H9 (cell line): ENCODE results near the gene APOL5. TPM values are rescaled to one million over a fixed set of nuclear protein-coding genes. Genes with fewer than 3 reads are reported as not detected.
A peak's percentile ranks its signal among the peaks of the same experiment; 100 is the strongest.

Experiments
- DNase-seq: peaks from one replicate; pipeline ENCODE4 v3.0.0-alpha.2; 2017
- H2AFZ ChIP-seq: one replicate; pipeline ENCODE4 v1.6.1; 2013; ENCODE audit warnings: mild to moderate bottlenecking, low read length, control low read depth, moderate library complexity
- H2AK5ac ChIP-seq: 2 replicates; pipeline ENCODE4 v1.6.1; 2013; ENCODE audit warnings: low read length, control low read depth, mixed read lengths; ENCODE audit not compliant: insufficient read length
- H2BK120ac ChIP-seq: one replicate; pipeline ENCODE4 v1.6.1; 2013; ENCODE audit warnings: low read depth, mild to moderate bottlenecking, low read length, control low read depth, inconsistent platforms; ENCODE audit not compliant: poor library complexity, severe bottlenecking
- H2BK12ac ChIP-seq: 2 replicates; pipeline ENCODE4 v1.6.1; 2013; ENCODE audit warnings: low read length, control low read depth, mixed read lengths, low read depth; ENCODE audit not compliant: insufficient read length
- H2BK15ac ChIP-seq: 2 replicates; pipeline ENCODE4 v1.6.1; 2013; ENCODE audit warnings: low read depth, low read length, control low read depth
- H2BK20ac ChIP-seq: one replicate; pipeline ENCODE4 v1.6.1; 2013; ENCODE audit warnings: low read depth, mild to moderate bottlenecking, low read length, control low read depth, inconsistent platforms; ENCODE audit not compliant: poor library complexity, severe bottlenecking
- H2BK5ac ChIP-seq: 2 replicates; pipeline ENCODE4 v1.6.1; 2013; ENCODE audit warnings: low read length, control low read depth, mixed read lengths; ENCODE audit not compliant: insufficient read length
- H3K14ac ChIP-seq: 2 replicates; pipeline ENCODE4 v1.6.1; 2013; ENCODE audit warnings: low read length, control low read depth; ENCODE audit not compliant: insufficient read depth
- H3K18ac ChIP-seq: 2 replicates; pipeline ENCODE4 v1.6.1; 2013; ENCODE audit warnings: low read depth, mild to moderate bottlenecking, mixed read lengths, low read length, control low read depth; ENCODE audit not compliant: insufficient read length
- H3K23ac ChIP-seq: 2 replicates; pipeline ENCODE4 v1.6.1; 2013; ENCODE audit warnings: low read length, control low read depth, mixed read lengths, low read depth; ENCODE audit not compliant: insufficient read length
- H3K23me2 ChIP-seq: 2 replicates; pipeline ENCODE4 v1.6.1; 2013; ENCODE audit warnings: low read depth, mild to moderate bottlenecking, mixed read lengths, low read length, control low read depth; ENCODE audit not compliant: insufficient read length, poor library complexity, severe bottlenecking
- H3K27ac ChIP-seq: 2 replicates; pipeline ENCODE4 v1.5.1; 2013; ENCODE audit warnings: low read length, control low read depth, mixed read lengths, low read depth; ENCODE audit not compliant: insufficient read length
- H3K27me3 ChIP-seq: 2 replicates; pipeline ENCODE4 v1.6.1; 2013; ENCODE audit warnings: low read length, control low read depth, inconsistent platforms; ENCODE audit not compliant: insufficient read depth
- H3K4ac ChIP-seq: 2 replicates; pipeline ENCODE4 v1.6.1; 2013; ENCODE audit warnings: low read depth, mild to moderate bottlenecking, control low read depth, inconsistent platforms, low read length, moderate library complexity
- H3K4me1 ChIP-seq: 2 replicates; pipeline ENCODE4 v1.6.1; 2013; ENCODE audit warnings: low read length, control low read depth, inconsistent platforms; ENCODE audit not compliant: insufficient read depth
- H3K4me2 ChIP-seq: 2 replicates; pipeline ENCODE4 v1.6.1; 2013; ENCODE audit warnings: low read length, control low read depth, mixed read lengths; ENCODE audit not compliant: insufficient read length, insufficient read depth
- H3K56ac ChIP-seq: 2 replicates; pipeline ENCODE4 v1.6.1; 2013; ENCODE audit warnings: low read depth, mild to moderate bottlenecking, mixed read lengths, low read length, control low read depth; ENCODE audit not compliant: insufficient read length
- H3K79me1 ChIP-seq: 2 replicates; pipeline ENCODE4 v1.6.1; 2013; ENCODE audit warnings: low read depth, mild to moderate bottlenecking, moderate library complexity, low read length, control low read depth, inconsistent platforms; ENCODE audit not compliant: insufficient read depth, poor library complexity, severe bottlenecking
- H3K79me2 ChIP-seq: 2 replicates; pipeline ENCODE4 v1.6.1; 2013; ENCODE audit warnings: low read length, control low read depth, inconsistent platforms; ENCODE audit not compliant: insufficient read depth
- H3K9ac ChIP-seq: 2 replicates; pipeline ENCODE4 v1.6.1; 2013; ENCODE audit warnings: low read length, control low read depth, mixed read lengths; ENCODE audit not compliant: insufficient read length; ENCODE audit errors: extremely low read depth
- H3K9me3 ChIP-seq: one replicate; pipeline ENCODE4 v1.6.1; 2013; ENCODE audit warnings: low read depth, low read length, inconsistent platforms; ENCODE audit not compliant: control insufficient read depth
- H3T11ph ChIP-seq: one replicate; pipeline ENCODE4 v1.6.1; 2013; ENCODE audit warnings: mild to moderate bottlenecking, low read length, control low read depth, inconsistent platforms
- H4K20me1 ChIP-seq: one replicate; pipeline ENCODE4 v1.6.1; 2013; ENCODE audit not compliant: control insufficient read depth, insufficient read length, insufficient read depth
- H4K5ac ChIP-seq: 2 replicates; pipeline ENCODE4 v1.6.1; 2013; ENCODE audit warnings: low read depth, mild to moderate bottlenecking, mixed read lengths, low read length, control low read depth; ENCODE audit not compliant: insufficient read length
- H4K8ac ChIP-seq: replicated peaks from 2 replicates; pipeline ENCODE4 v1.6.1; 2013; ENCODE audit warnings: low read length, control low read depth, mixed read lengths, low read depth; ENCODE audit not compliant: insufficient read length
- H4K91ac ChIP-seq: 2 replicates; pipeline ENCODE4 v1.6.1; 2013; ENCODE audit warnings: low read depth, mild to moderate bottlenecking, moderate library complexity, mixed read lengths, low read length, control low read depth; ENCODE audit not compliant: insufficient read length
- H3K27ac Mint-ChIP-seq, 3 experiments: 2 replicates in 2 of 3; 3 replicates in 1 of 3; pipeline ENCODE4 v1.8.0; 2020 to 2021; ENCODE audit warnings: mixed read lengths in 3 of 3, mild to moderate bottlenecking in 1 of 3, moderate library complexity in 1 of 3
- H3K27me3 Mint-ChIP-seq: 2 replicates; pipeline ENCODE4 v1.8.0; 2021; ENCODE audit warnings: low read depth, mild to moderate bottlenecking, moderate library complexity, mixed read lengths
- H3K36me3 Mint-ChIP-seq, 3 experiments: 2 replicates in 2 of 3; 3 replicates in 1 of 3; pipeline ENCODE4 v1.8.0; 2020 to 2021; ENCODE audit warnings: low read depth in 3 of 3, mixed read lengths in 3 of 3; ENCODE audit not compliant: insufficient read depth in 1 of 3
- H3K4me1 Mint-ChIP-seq, 2 experiments: 2 replicates each; pipeline ENCODE4 v1.8.0; 2020; ENCODE audit warnings: mixed read lengths in 2 of 2
- H3K4me3 Mint-ChIP-seq, 2 experiments: 2 replicates in 1 of 2; 3 replicates in 1 of 2; pipeline ENCODE4 v1.8.0; 2020 to 2021; ENCODE audit warnings: mild to moderate bottlenecking in 2 of 2, mixed read lengths in 2 of 2, moderate library complexity in 1 of 2
- H3K9me3 Mint-ChIP-seq, 2 experiments: 2 replicates in 1 of 2; 3 replicates in 1 of 2; pipeline ENCODE4 v1.8.0; 2020; ENCODE audit warnings: mild to moderate bottlenecking in 2 of 2, mixed read lengths in 2 of 2, moderate library complexity in 1 of 2
- CTCF ChIP-seq: fragments of 200-600 bp; sonication (generic); conservative IDR thresholded peaks from 3 replicates; pipeline ENCODE4 v1.8.0; 2021; ENCODE audit warnings: antibody characterized with exemption, mild to moderate bottlenecking
- WGBS: extraction: QIAGEN DNeasy Blood & Tissue Kit; methylation state at CpG from one replicate; pipeline ENCODE4 v1.1.7; 2013; ENCODE audit warnings: missing lambda C conversion rate, low lambda C conversion rate, mixed read lengths; ENCODE audit not compliant: insufficient read length; ENCODE audit errors: extremely low coverage; 5-methylcytosine and 5-hydroxymethylcytosine counted together
- total RNA-seq: library from RNA; stranded (reverse); gene quantifications from 2 replicates; pipeline ENCODE4 v1.2.1, GENCODE V29; 2021

APOL5 gene
- total RNA-seq, 1 experiment from 2014 or later: not detected

GRCh38 chr22:35752863-35753189 lies 35.2 kb downstream of the APOL5 start:
- H4K8ac ChIP-seq: no peak overlapping the region
- peaks cover 2% of the 10 kb centered on the region for H4K20me1 ChIP-seq
- peak overlapping the region in 1 of 3 experiments; percentile 5; a peak in 3 of 7 replicates for H3K27ac Mint-ChIP-seq
- H3K4me3 Mint-ChIP-seq: no peak overlapping the region
- no peak overlapping the region for H4K5ac ChIP-seq
- no peak overlapping the region for H4K91ac ChIP-seq
- no peak overlapping the region for H3K18ac ChIP-seq
- H3K4me1 ChIP-seq: peaks cover 8% of the 10 kb centered on the region; the same call in 1 of the 2 replicates
- peaks cover 44 to 55% of the 10 kb centered on the region in 2 experiments for H3K4me1 Mint-ChIP-seq
- H2AK5ac ChIP-seq: no peak overlapping the region
- H3K9me3 Mint-ChIP-seq: no peaks in the 10 kb centered on the region
- no peaks in the 10 kb centered on the region for H3K9me3 ChIP-seq
- WGBS: no CpG with 5 or more reads among the region's 3 CpGs
- no peak overlapping the region for H3K4ac ChIP-seq
- TF ChIP-seq CTCF: no peak
- H2BK12ac ChIP-seq: no peak overlapping the region
- no peak overlapping the region for H3K23ac ChIP-seq
- H3K79me1 ChIP-seq: no peaks in the 10 kb centered on the region
- H3T11ph ChIP-seq: no peak overlapping the region
- no peak overlapping the region for H3K27ac ChIP-seq
- no peak overlapping the region for H2AFZ ChIP-seq
- H3K27me3 ChIP-seq: no peaks in the 10 kb centered on the region; the same call in 1 of the 2 replicates
- no peak overlapping the region for H2BK5ac ChIP-seq
- H2BK20ac ChIP-seq: no peak overlapping the region
- H3K9ac ChIP-seq: no peak overlapping the region
- no peaks in the 10 kb centered on the region for H3K79me2 ChIP-seq
- no peak overlapping the region for H3K4me2 ChIP-seq
- H3K23me2 ChIP-seq: peaks cover 3% of the 10 kb centered on the region
- H3K14ac ChIP-seq: no peak overlapping the region
- H3K56ac ChIP-seq: no peak overlapping the region
- H2BK15ac ChIP-seq: no peak overlapping the region
- no peaks in the 10 kb centered on the region for H3K27me3 Mint-ChIP-seq
- H3K36me3 Mint-ChIP-seq: peaks cover 7 to 12% (median 9%) of the 10 kb centered on the region in 3 experiments; a peak in 6 of 7 replicates
- no peak overlapping the region for H2BK120ac ChIP-seq
- no peak for DNase-seq
